ENCODE results near the gene ATP12A. TPM values are rescaled to one million over a fixed set of nuclear protein-coding genes. Genes with fewer than 3 reads are reported as not detected.

The ATP12A gene
- total and polyA plus RNA-seq, 12 donors = not detected

- intact Hi-C loops (cut with DNase I) = no loop called here
- H3K27me3 ChIP-seq = peaks cover 0 to 27% (median 0%) of the 10 kb centered on the region in 7 donors
- no peak for ATAC-seq
- H3K27ac ChIP-seq = no peak overlapping the region
- H3K9me3 ChIP-seq = no peaks in the 10 kb centered on the region
- WGBS, 2 donors = 86 to 94% methylated on average over 4 of the region's 4 CpGs
- no peaks in the 10 kb centered on the region for H3K4me1 ChIP-seq
- no peaks in the 10 kb centered on the region for H3K36me3 ChIP-seq
- no peak for TF ChIP-seq CTCF (IDR thresholded peaks at IDR 0.05)
- no peak for DNase-seq
- H3K4me3 ChIP-seq = no peak overlapping the region
These were observed 17.2 kb upstream of the ATP12A start for GRCh38 chr13:24663089-24663395.

- no peak for TF ChIP-seq CTCF (IDR thresholded peaks at IDR 0.05)
- Histone ChIP-seq H3K4me1 (no peaks in the 10 kb centered on the region), H3K9me3 (no peaks in the 10 kb centered on the region), H3K27ac (no peak overlapping the region), H3K36me3 (no peaks in the 10 kb centered on the region), H3K27me3 (peaks cover 0 to 30% (median 0%) of the 10 kb centered on the region in 7 donors), H3K4me3 (no peak overlapping the region)
- intact Hi-C loops (cut with DNase I) = no loop called here
- 85 to 86% methylated on average over 1 of the region's 1 CpG for WGBS, 2 donors
- DNase-seq (no peak), ATAC-seq (no peak)
These were observed 16.6 kb upstream of the ATP12A start for GRCh38 chr13:24663586-24663985.

- no peaks in the 10 kb centered on the region for H3K36me3 ChIP-seq
- no peak for DNase-seq
- H3K27ac ChIP-seq = no peak overlapping the region
- H3K9me3 ChIP-seq = no peaks in the 10 kb centered on the region
- peaks cover 0 to 33% (median 0%) of the 10 kb centered on the region in 7 donors for H3K27me3 ChIP-seq
- intact Hi-C loops (cut with DNase I) = no loop called here
- ATAC-seq = no peak
- H3K4me1 ChIP-seq = no peaks in the 10 kb centered on the region
- 76 to 95% methylated on average over 5 of the region's 5 CpGs for WGBS, 2 donors
- no peak for TF ChIP-seq CTCF (IDR thresholded peaks at IDR 0.05)
- H3K4me3 ChIP-seq = no peak overlapping the region
These were observed 15.3 kb upstream of the ATP12A start for GRCh38 chr13:24664726-24665409.

- no peak for DNase-seq
- Histone ChIP-seq H3K36me3 (no peaks in the 10 kb centered on the region), H3K4me1 (peaks cover 0 to 12% (median 7%) of the 10 kb centered on the region in 9 donors), H3K4me3 (no peak overlapping the region), H3K27ac (no peak overlapping the region), H3K27me3 (peaks cover 0 to 33% (median 0%) of the 10 kb centered on the region in 7 donors), H3K9me3 (no peaks in the 10 kb centered on the region)
- WGBS, 2 donors = 83 to 86% methylated on average over 4 of the region's 4 CpGs
- no peak for ATAC-seq
- intact Hi-C loops (cut with DNase I) = no loop called here
- no peak for TF ChIP-seq CTCF (IDR thresholded peaks at IDR 0.05)
These were observed 11.7 kb upstream of the ATP12A start for GRCh38 chr13:24668511-24668910.

Data from heart right ventricle (tissue), 16 donors.